ENCODE measurements around the gene AHI1. TPM values are rescaled to one million over a fixed set of nuclear protein-coding genes. Genes with fewer than 3 reads are reported as not detected.
A peak's percentile ranks its signal among the peaks of the same experiment; 100 is the strongest.

AHI1 gene
- total and polyA plus RNA-seq, 8 donors: 3.7 to 89.9 (median 49.5) TPM

DNA sequence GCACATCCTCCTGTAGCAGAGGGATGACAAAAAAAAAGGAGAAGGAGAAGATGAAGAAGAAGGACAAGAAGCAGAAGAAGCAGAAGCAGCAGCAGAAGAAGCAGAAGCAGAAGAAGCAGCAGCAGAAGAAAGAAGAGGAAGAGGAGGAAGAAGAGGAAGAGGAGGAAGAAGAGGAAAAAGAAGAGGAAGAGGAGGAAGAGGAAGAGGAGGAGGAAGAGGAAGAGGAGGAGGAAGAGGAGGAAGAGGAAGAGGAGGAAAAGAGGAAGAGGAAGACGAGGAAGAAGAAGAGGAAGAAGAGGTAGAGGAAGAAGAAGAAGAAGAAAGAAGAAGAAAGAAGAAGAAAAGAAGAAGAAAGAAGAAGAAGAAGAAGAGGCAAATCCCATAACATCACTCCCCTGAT, 35.0 kb upstream of the AHI1 start:
- DNase-seq: no peak
- 50 to 89% (median 78%) methylated on average over 1 of the region's 1 CpG for WGBS, 5 donors
- H3K9me3 ChIP-seq: no peaks in the 10 kb centered on the region
- H3K4me1 ChIP-seq: peaks cover 0 to 20% (median 6%) of the 10 kb centered on the region in 4 donors
- no peak for TF ChIP-seq POLR2AphosphoS5 (IDR thresholded peaks at IDR 0.05)
- no peak for TF ChIP-seq EP300 (IDR thresholded peaks at IDR 0.05)
- TF ChIP-seq, protein P1, sequence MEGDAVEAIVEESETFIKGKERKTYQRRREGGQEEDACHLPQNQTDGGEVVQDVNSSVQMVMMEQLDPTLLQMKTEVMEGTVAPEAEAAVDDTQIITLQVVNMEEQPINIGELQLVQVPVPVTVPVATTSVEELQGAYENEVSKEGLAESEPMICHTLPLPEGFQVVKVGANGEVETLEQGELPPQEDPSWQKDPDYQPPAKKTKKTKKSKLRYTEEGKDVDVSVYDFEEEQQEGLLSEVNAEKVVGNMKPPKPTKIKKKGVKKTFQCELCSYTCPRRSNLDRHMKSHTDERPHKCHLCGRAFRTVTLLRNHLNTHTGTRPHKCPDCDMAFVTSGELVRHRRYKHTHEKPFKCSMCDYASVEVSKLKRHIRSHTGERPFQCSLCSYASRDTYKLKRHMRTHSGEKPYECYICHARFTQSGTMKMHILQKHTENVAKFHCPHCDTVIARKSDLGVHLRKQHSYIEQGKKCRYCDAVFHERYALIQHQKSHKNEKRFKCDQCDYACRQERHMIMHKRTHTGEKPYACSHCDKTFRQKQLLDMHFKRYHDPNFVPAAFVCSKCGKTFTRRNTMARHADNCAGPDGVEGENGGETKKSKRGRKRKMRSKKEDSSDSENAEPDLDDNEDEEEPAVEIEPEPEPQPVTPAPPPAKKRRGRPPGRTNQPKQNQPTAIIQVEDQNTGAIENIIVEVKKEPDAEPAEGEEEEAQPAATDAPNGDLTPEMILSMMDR (IDR thresholded peaks at IDR 0.05): no peak
- no peak for TF ChIP-seq POLR2A (IDR thresholded peaks at IDR 0.05)
- H3K27ac ChIP-seq: no peak overlapping the region
- H3K36me3 ChIP-seq: no peaks in the 10 kb centered on the region
- no peak overlapping the region for H3K4me3 ChIP-seq
- H3K27me3 ChIP-seq: no peaks in the 10 kb centered on the region
- intact Hi-C loops (cut with DNase I; ENCODE audit: low total_unique reads): loop anchor here (10.0 kb wide), 1 partner anchor 692 kb away; no protein-coding TSS in a partner anchor

DNA sequence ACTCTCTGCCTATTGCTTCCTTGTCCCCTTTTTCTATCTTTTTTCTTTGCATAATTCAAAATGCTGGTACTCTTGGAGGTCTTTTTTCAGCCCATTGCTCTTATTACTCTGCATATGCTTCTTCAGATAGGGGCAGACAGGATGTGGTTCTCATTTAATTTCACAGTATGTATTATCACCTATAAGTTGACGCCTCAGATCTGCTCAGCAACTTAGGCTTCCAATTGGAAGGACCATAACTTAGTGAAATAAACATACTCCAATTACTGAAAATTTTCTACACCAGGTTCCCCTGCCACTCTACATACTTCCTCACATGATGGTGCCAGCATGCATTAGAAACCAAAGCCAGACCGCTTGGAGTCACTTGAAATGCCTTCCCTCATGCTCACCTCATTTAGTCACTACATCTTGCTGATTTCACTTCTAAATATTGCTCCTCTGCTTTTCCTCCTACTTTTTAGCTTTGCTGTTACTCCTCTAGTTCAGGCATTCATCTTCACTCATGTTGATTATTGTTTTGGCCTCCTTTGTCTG, 34.5 kb upstream of the AHI1 start:
- Histone ChIP-seq H3K4me1 (peaks cover 0 to 18% (median 6%) of the 10 kb centered on the region in 4 donors), H3K9me3 (no peaks in the 10 kb centered on the region), H3K36me3 (no peaks in the 10 kb centered on the region), H3K27ac (no peak overlapping the region), H3K4me3 (no peak overlapping the region), H3K27me3 (no peaks in the 10 kb centered on the region)
- intact Hi-C loops (cut with DNase I; ENCODE audit: low total_unique reads): loop anchor here (10.0 kb wide), 1 partner anchor 693 kb away; no protein-coding TSS in a partner anchor
- no peak for TF ChIP-seq POLR2AphosphoS5 (IDR thresholded peaks at IDR 0.05)
- TF ChIP-seq, protein P1 (IDR thresholded peaks at IDR 0.05): no peak
- WGBS, 5 donors: 87 to 97% (median 95%) methylated on average over 2 of the region's 2 CpGs
- no peak for DNase-seq

DNA sequence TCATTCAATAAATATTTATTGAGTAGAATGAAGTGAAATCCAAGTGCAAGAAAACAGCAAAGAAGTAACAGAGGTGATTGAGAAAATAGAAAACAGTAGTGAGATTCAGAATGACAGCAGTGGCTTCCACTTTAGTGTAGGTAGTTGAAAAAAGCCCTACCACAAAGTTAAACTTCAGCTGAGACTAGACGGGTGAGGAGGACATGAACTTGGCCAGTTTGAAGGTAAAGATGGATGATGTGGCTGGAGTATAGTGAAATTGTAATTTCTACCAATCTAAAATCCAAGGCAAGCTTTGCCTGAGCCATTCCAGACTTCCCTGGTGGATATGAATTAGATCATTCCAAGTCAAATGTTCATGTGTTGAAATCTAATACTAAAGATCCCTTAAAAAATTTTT, 32.6 kb upstream of the AHI1 start:
- H3K9me3 ChIP-seq: no peaks in the 10 kb centered on the region
- peaks cover 0 to 10% (median 0%) of the 10 kb centered on the region in 4 donors for H3K4me1 ChIP-seq
- WGBS, 5 donors: 45 to 81% (median 78%) methylated on average over 1 of the region's 1 CpG
- TF ChIP-seq POLR2A (IDR thresholded peaks at IDR 0.05) (no peak), EP300 (IDR thresholded peaks at IDR 0.05) (no peak), POLR2AphosphoS5 (IDR thresholded peaks at IDR 0.05) (no peak)
- TF ChIP-seq, protein P1 (IDR thresholded peaks at IDR 0.05): no peak
- peak overlapping the region in 1 of 5 donors; percentile 6 for H3K27ac ChIP-seq
- no peaks in the 10 kb centered on the region for H3K27me3 ChIP-seq
- H3K4me3 ChIP-seq: no peak overlapping the region
- H3K36me3 ChIP-seq: no peaks in the 10 kb centered on the region
- no peak for DNase-seq
- intact Hi-C loops (cut with DNase I; ENCODE audit: low total_unique reads): loop anchor here (10.0 kb wide), 1 partner anchor 695 kb away; no protein-coding TSS in a partner anchor

DNA sequence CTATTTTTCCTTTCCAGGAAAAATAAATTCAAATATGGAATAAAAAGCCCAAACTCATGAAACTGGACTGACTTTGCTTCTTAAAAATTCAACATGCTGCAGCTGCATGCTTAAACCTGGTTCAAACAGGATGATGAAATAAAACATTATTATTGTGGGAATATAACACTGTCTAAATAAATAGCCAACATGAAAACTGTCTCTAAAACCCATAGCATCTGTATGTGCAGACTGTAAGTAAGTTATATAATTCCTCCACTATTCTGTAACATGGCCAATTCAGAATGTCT, 30.4 kb upstream of the AHI1 start:
- Histone ChIP-seq H3K4me1 (peaks cover 0 to 12% (median 4%) of the 10 kb centered on the region in 4 donors), H3K9me3 (no peaks in the 10 kb centered on the region), H3K36me3 (no peaks in the 10 kb centered on the region), H3K27me3 (no peaks in the 10 kb centered on the region), H3K27ac (no peak overlapping the region), H3K4me3 (no peak overlapping the region)
- no peak for DNase-seq
- TF ChIP-seq POLR2AphosphoS5 (IDR thresholded peaks at IDR 0.05) (no peak), POLR2A (IDR thresholded peaks at IDR 0.05) (no peak), EP300 (IDR thresholded peaks at IDR 0.05) (no peak)
- TF ChIP-seq, protein P1 (IDR thresholded peaks at IDR 0.05): no peak
- intact Hi-C loops (cut with DNase I; ENCODE audit: low total_unique reads): no loop called here

Measured in stomach (tissue), 9 donors.